Measurements from ENCODE around the gene FLVCR2.

The FLVCR2 gene

GRCh38 chr14:75636100-75636692 lies 57.8 kb downstream of the FLVCR2 start:
- DNase-seq: no peak

GRCh38 chr14:75640876-75641275 lies 62.5 kb downstream of the FLVCR2 start:
- no peak for DNase-seq

- no peak for DNase-seq
Measured at GRCh38 chr14:75643985-75644384, 65.6 kb downstream of the FLVCR2 start.

- no peak for DNase-seq
Measured at GRCh38 chr14:75645056-75645455, 66.6 kb downstream of the FLVCR2 start.

- DNase-seq: no peak
Measured at GRCh38 chr14:75646762-75647161, 68.3 kb downstream of the FLVCR2 start.

GRCh38 chr14:75647640-75648039 lies 69.2 kb downstream of the FLVCR2 start:
- DNase-seq: no peak

GRCh38 chr14:75648066-75648838 lies 69.8 kb downstream of the FLVCR2 start:
- DNase-seq: no peak

GRCh38 chr14:75649337-75649736 lies 70.9 kb downstream of the FLVCR2 start:
- no peak for DNase-seq

- DNase-seq: no peak
Measured at GRCh38 chr14:75649773-75650172, 71.4 kb downstream of the FLVCR2 start.

GRCh38 chr14:75650253-75651058 lies 72.0 kb downstream of the FLVCR2 start:
- DNase-seq: no peak

GRCh38 chr14:75653563-75653962 lies 75.1 kb downstream of the FLVCR2 start:
- no peak for DNase-seq

- peak; percentile 84 for DNase-seq
Measured at GRCh38 chr14:75654127-75654732, 75.8 kb downstream of the FLVCR2 start.

GRCh38 chr14:75655235-75655634 lies 76.8 kb downstream of the FLVCR2 start:
- DNase-seq: no peak

- no peak for DNase-seq
Measured at GRCh38 chr14:75657331-75657730, 78.9 kb downstream of the FLVCR2 start.

GRCh38 chr14:75658957-75659356 lies 80.5 kb downstream of the FLVCR2 start:
- no peak for DNase-seq

GRCh38 chr14:75660238-75660629 lies 81.8 kb downstream of the FLVCR2 start:
- DNase-seq: no peak

- DNase-seq: peak; percentile 95
Measured at GRCh38 chr14:75660630-75661498, 82.4 kb downstream of the FLVCR2 start, which contains the start of the genes ERG28 and TTLL5. TSS of gene ERG28 (minus strand) at chr14:75660876. CDS start at chr14:75657502, 3,374 bp downstream. TSS of gene TTLL5 (plus strand) at chr14:75661246. CDS start at chr14:75663150, 1,904 bp downstream.

GRCh38 chr14:75661499-75661814 lies 83.0 kb downstream of the FLVCR2 start:
- no peak for DNase-seq

GRCh38 chr14:75662966-75663365 lies 84.5 kb downstream of the FLVCR2 start:
- no peak for DNase-seq

GRCh38 chr14:75667099-75667765 lies 88.8 kb downstream of the FLVCR2 start:
- DNase-seq: no peak

- no peak for DNase-seq
Measured at GRCh38 chr14:75672605-75673192, 94.3 kb downstream of the FLVCR2 start.
